Fibroblast of lung (primary cell): ENCODE data around the gene DPEP2. TPM values are rescaled to one million over a fixed set of nuclear protein-coding genes. Genes with fewer than 3 reads are reported as not detected.
A peak's percentile ranks its signal among the peaks of the same experiment; 100 is the strongest.

Source experiments
- DNase-seq, 2 donors: peaks; one replicate each; pipeline versions ENCODE4 v3.0.0 to v3.0.0-alpha.2; 2010; ENCODE audit warnings: low read depth in 2 of 2
- H2AFZ ChIP-seq: 2 replicates; pipeline ENCODE4 v1.5.1; 2012; ENCODE audit warnings: low read length, control low read depth, inconsistent platforms
- H3K27ac ChIP-seq: 2 replicates; pipeline ENCODE4 v1.5.1; 2011; ENCODE audit warnings: low read length, control low read depth; ENCODE audit not compliant: insufficient read depth
- H3K27me3 ChIP-seq: 2 replicates; pipeline ENCODE4 v1.5.1; 2011; ENCODE audit warnings: mild to moderate bottlenecking, low read length; ENCODE audit not compliant: control insufficient read depth, insufficient read depth
- H3K36me3 ChIP-seq: 2 replicates; pipeline ENCODE4 v1.5.1; 2011; ENCODE audit warnings: low read length; ENCODE audit not compliant: control insufficient read depth, insufficient read depth
- H3K4me1 ChIP-seq: 2 replicates; pipeline ENCODE4 v1.5.1; 2011; ENCODE audit warnings: low read length; ENCODE audit not compliant: control insufficient read depth, insufficient read depth; ENCODE audit errors: extremely low read depth
- H3K4me2 ChIP-seq: 2 replicates; pipeline ENCODE4 v1.5.1; 2011; ENCODE audit warnings: low read length, control low read depth; ENCODE audit not compliant: insufficient read depth; ENCODE audit errors: extremely low read depth
- H3K4me3 ChIP-seq, 4 experiments: fragments of 200-600 bp in 1 of 4; sonication (generic) in 1 of 4; replicated peaks in 1 of 4; 2 replicates each; pipeline ENCODE4 v1.5.1; 2011 to 2016; ENCODE audit warnings: low read length in 4 of 4, low read depth in 3 of 4, mild to moderate bottlenecking in 3 of 4, control low read depth in 2 of 4, inconsistent platforms in 1 of 4, mixed read lengths in 1 of 4; ENCODE audit not compliant: insufficient read depth in 1 of 4; ENCODE audit errors: control extremely low read depth in 1 of 4
- H3K79me2 ChIP-seq: 2 replicates; pipeline ENCODE4 v1.5.1; 2012; ENCODE audit warnings: mild to moderate bottlenecking, low read length, inconsistent platforms; ENCODE audit not compliant: control insufficient read depth, insufficient read depth
- H3K9ac ChIP-seq: 2 replicates; pipeline ENCODE4 v1.5.1; 2011; ENCODE audit warnings: mild to moderate bottlenecking, low read length, control low read depth; ENCODE audit not compliant: insufficient read depth
- H3K9me3 ChIP-seq: 2 replicates; pipeline ENCODE4 v1.5.1; 2012; ENCODE audit warnings: low read depth, low read length; ENCODE audit not compliant: control insufficient read depth, insufficient read depth
- H4K20me1 ChIP-seq: 2 replicates; pipeline ENCODE4 v1.5.1; 2011; ENCODE audit warnings: low read length; ENCODE audit not compliant: control insufficient read depth, insufficient read depth; ENCODE audit errors: extremely low read depth
- CTCF ChIP-seq, 2 donors: IDR thresholded peaks in 1 of 2; conservative IDR thresholded peaks in 1 of 2; 1 replicate in 1 of 2; 2 replicates in 1 of 2; pipeline ENCODE4 v1.5.1; 2011 to 2012; ENCODE audit warnings: low read length in 2 of 2, control low read depth in 1 of 2, inconsistent platforms in 1 of 2, low read depth in 1 of 2, mild to moderate bottlenecking in 1 of 2
- EZH2 ChIP-seq: IDR thresholded peaks from 2 replicates; pipeline ENCODE4 v1.5.1; 2012; ENCODE audit warnings: low read length, control low read depth, mild to moderate bottlenecking; ENCODE audit errors: missing control alignments
- polyA plus RNA-seq, 2 donors: library from polyadenylated mRNA; depleted of rRNA in 1 of 2; stranded (reverse) in 1 of 2; unstranded in 1 of 2; fragments of >200 nt; gene quantifications; 2 replicates each; pipeline ENCODE4 v1.2.1, GENCODE V29; 2011 to 2012; ENCODE audit warnings: missing spikeins in 1 of 2
- total RNA-seq: library from RNA; depleted of rRNA; stranded (reverse); fragments of >200 nt; gene quantifications from 2 replicates; pipeline ENCODE4 v1.2.1, GENCODE V29; 2014

DPEP2 gene
- total and polyA plus RNA-seq, 2 donors (not counting 1 experiment from before 2014, with no cell fraction given): not detected

GRCh38 chr16:67954421-67955196 is 44.7 kb downstream of the DPEP2 start:
- no peak overlapping the region for H3K27ac ChIP-seq
- peaks cover 13% of the 10 kb centered on the region for H3K79me2 ChIP-seq
- H3K9me3 ChIP-seq: no peaks in the 10 kb centered on the region
- peaks cover 46% of the 10 kb centered on the region for H3K36me3 ChIP-seq
- no peaks in the 10 kb centered on the region for H4K20me1 ChIP-seq
- H3K4me1 ChIP-seq: peaks cover 13% of the 10 kb centered on the region
- H2AFZ ChIP-seq: no peak overlapping the region
- no peak overlapping the region for H3K9ac ChIP-seq
- H3K27me3 ChIP-seq: no peaks in the 10 kb centered on the region
- TF ChIP-seq EZH2 (no peak), CTCF (conservative IDR thresholded peaks at IDR 0.05 in 1 of 2, IDR thresholded peaks at IDR 0.05 in 1 of 2; ENCODE audit: low read depth in 1 of 2, low read length in 2 of 2) (no peak)
- no peak overlapping the region for H3K4me2 ChIP-seq
- DNase-seq: no peak
- no peak overlapping the region for H3K4me3 ChIP-seq

- no peak for TF ChIP-seq EZH2
- no peak for TF ChIP-seq CTCF (conservative IDR thresholded peaks at IDR 0.05 in 1 of 2, IDR thresholded peaks at IDR 0.05 in 1 of 2; ENCODE audit: low read depth in 1 of 2, low read length in 2 of 2)
- peaks cover 7% of the 10 kb centered on the region for H3K4me1 ChIP-seq
- H2AFZ ChIP-seq: no peak overlapping the region
- H3K79me2 ChIP-seq: peaks cover 8% of the 10 kb centered on the region
- no peak overlapping the region for H3K4me3 ChIP-seq
- H3K4me2 ChIP-seq: no peak overlapping the region
- no peaks in the 10 kb centered on the region for H4K20me1 ChIP-seq
- H3K27me3 ChIP-seq: no peaks in the 10 kb centered on the region
- H3K36me3 ChIP-seq: peaks cover 47% of the 10 kb centered on the region
- no peak overlapping the region for H3K27ac ChIP-seq
- H3K9ac ChIP-seq: no peak overlapping the region
- no peaks in the 10 kb centered on the region for H3K9me3 ChIP-seq
- no peak for DNase-seq
Measured at GRCh38 chr16:67953641-67954375, 45.5 kb downstream of the DPEP2 start.

DNA sequence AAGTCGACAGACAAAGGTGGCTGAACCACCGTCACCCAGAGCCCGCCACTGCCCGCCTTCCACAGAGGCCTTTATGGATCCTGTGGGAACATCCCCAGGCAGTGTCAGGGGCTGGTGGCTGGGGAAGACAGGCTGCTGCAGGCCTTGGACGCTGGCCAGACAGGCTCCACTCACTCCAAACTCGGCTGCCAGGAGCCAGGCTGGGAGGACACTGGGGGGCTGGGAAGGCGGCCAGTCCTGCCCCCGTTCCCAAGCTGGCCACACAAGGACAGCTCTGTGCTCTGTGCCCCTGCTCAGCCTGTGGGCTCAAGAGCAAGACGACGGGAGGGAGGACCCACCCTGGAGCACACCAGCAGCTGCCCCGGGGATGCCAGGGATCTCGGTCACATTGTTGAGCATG is 47.8 kb downstream of the DPEP2 start:
- Histone ChIP-seq H3K36me3 (peaks cover 57% of the 10 kb centered on the region), H3K4me1 (peaks cover 7% of the 10 kb centered on the region), H2AFZ (no peak overlapping the region), H4K20me1 (no peaks in the 10 kb centered on the region), H3K27me3 (no peaks in the 10 kb centered on the region), H3K27ac (peak overlapping the region; percentile 57), H3K9ac (no peak overlapping the region), H3K79me2 (peaks cover 2% of the 10 kb centered on the region), H3K4me3 (no peak overlapping the region), H3K4me2 (no peak overlapping the region), H3K9me3 (no peaks in the 10 kb centered on the region)
- DNase-seq: no peak
- TF ChIP-seq CTCF (conservative IDR thresholded peaks at IDR 0.05 in 1 of 2, IDR thresholded peaks at IDR 0.05 in 1 of 2; ENCODE audit: low read depth in 1 of 2, low read length in 2 of 2) (no peak), EZH2 (no peak)
